HG02798 (cell line): ENCODE data around the gene CYB5A.
"Not testable (repeated sequence)": the region's sequence is repeated elsewhere in the genome, so short reads cannot be mapped to it uniquely, and the experiment has no call there.

ENCODE experiments used
- ATAC-seq: cut with Tn5 transposase; IDR thresholded peaks from one replicate; pipeline ENCODE4 v1.9.1; 2021; ENCODE audit warnings: mild to moderate bottlenecking; ENCODE audit not compliant: unreplicated experiment, poor library complexity

The CYB5A gene

GRCh38 chr18:74299746-74300145 is 8.0 kb upstream of the CYB5A start:
- ATAC-seq, result no peak

- no peak for ATAC-seq
Observed at GRCh38 chr18:74299162-74299561, 7.4 kb upstream of the CYB5A start.

GRCh38 chr18:74294526-74294925 is 2.8 kb upstream of the CYB5A start:
- ATAC-seq, result no peak

- not testable (repeated sequence) for ATAC-seq
Observed at GRCh38 chr18:74292982-74293381, 1.2 kb upstream of the CYB5A start.

- no peak for ATAC-seq
Observed at GRCh38 chr18:74292541-74292858, 737 bp upstream of the CYB5A start.

GRCh38 chr18:74291472-74291770 is 342 bp downstream of the CYB5A start:
- ATAC-seq, result no peak

- ATAC-seq, result no peak
Observed at GRCh38 chr18:74290794-74291471, 830 bp downstream of the CYB5A start.

- no peak for ATAC-seq
Observed at GRCh38 chr18:74290021-74290420, 1.7 kb downstream of the CYB5A start.

GRCh38 chr18:74289137-74289536 is 2.6 kb downstream of the CYB5A start:
- ATAC-seq, result no peak

- ATAC-seq, result no peak
Observed at GRCh38 chr18:74288730-74289129, 3.0 kb downstream of the CYB5A start.

- no peak for ATAC-seq
Observed at GRCh38 chr18:74288041-74288440, 3.7 kb downstream of the CYB5A start.

GRCh38 chr18:74286856-74287255 is 4.9 kb downstream of the CYB5A start:
- no peak for ATAC-seq

GRCh38 chr18:74286106-74286855 is 5.5 kb downstream of the CYB5A start:
- no peak for ATAC-seq

GRCh38 chr18:74285583-74285982 is 6.2 kb downstream of the CYB5A start:
- ATAC-seq, result not testable (repeated sequence)

- ATAC-seq, result no peak
Observed at GRCh38 chr18:74284980-74285355, 6.8 kb downstream of the CYB5A start.

- no peak for ATAC-seq
Observed at GRCh38 chr18:74284191-74284979, 7.4 kb downstream of the CYB5A start.

- ATAC-seq, result no peak
Observed at GRCh38 chr18:74283646-74284045, 8.1 kb downstream of the CYB5A start.

- no peak for ATAC-seq
Observed at GRCh38 chr18:74282755-74283554, 8.8 kb downstream of the CYB5A start.

- no peak for ATAC-seq
Observed at GRCh38 chr18:74281980-74282754, 9.6 kb downstream of the CYB5A start.
